Measurements from ENCODE around the gene CILP2. TPM values are rescaled to one million over a fixed set of nuclear protein-coding genes. Genes with fewer than 3 reads are reported as not detected.

The CILP2 gene
- total RNA-seq, 1 donor: 0.18 TPM

GRCh38 chr19:19526581-19527370, 11.3 kb upstream of the CILP2 start:
- TF ChIP-seq CTCF (IDR thresholded peaks at IDR 0.05; ENCODE audit: insufficient read depth, low read length): no peak
- DNase-seq (ENCODE audit: low read depth): no peak
- H3K4me3 ChIP-seq (ENCODE audit: low read depth, low read length): no peak overlapping the region

GRCh38 chr19:19527371-19527656, 10.8 kb upstream of the CILP2 start:
- H3K4me3 ChIP-seq (ENCODE audit: low read depth, low read length): no peak overlapping the region

DNA sequence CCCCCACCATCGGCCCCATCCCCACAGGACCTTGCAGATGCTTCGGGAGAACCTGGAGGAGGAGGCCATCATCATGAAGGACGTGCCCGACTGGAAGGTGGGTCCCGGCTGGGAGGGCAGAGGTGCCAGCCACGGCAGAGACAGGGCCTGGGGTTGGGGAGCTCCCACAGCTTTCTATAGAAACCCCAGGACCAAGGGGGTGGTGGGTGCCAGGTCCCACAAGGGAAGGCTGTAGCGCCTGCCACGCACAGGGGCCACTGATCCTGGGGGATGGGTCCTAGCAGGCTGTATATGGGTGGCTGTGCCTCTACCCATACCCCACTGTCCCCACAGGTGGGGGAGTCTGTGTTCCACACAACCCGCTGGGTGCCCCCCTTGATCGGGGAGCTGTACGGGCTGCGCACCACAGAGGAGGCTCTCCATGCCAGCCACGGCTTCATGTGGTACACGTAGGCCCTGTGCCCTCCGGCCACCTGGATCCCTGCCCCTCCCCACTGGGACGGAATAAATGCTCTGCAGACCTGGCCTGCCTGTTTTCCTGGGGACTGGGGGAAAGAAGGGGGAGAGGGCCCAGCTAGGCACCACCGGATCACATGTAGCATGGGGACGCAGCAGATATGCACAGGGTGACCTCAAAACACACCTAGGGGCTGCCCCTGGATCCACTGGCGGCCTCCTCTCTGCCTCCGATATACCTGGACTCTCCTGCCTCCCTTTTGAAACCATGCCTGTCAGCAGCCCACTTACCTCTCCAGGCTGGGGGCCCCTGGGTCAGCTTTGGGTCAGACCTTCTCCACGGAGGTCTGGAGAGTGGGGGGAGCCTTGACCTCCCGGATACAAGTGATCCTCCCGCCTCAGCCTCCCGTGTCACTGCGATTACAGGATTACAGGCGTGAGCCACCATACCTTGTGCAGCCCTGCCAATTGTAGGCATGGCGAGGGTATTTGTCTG, 10.1 kb upstream of the CILP2 start:
- TF ChIP-seq CTCF (IDR thresholded peaks at IDR 0.05; ENCODE audit: insufficient read depth, low read length): no peak
- no peak for DNase-seq (ENCODE audit: low read depth)
- no peak overlapping the region for H3K4me3 ChIP-seq (ENCODE audit: low read depth, low read length)

More at GRCh38 chr19:19527371-19527656, 10.8 kb upstream of the CILP2 start:
- TF ChIP-seq CTCF (IDR thresholded peaks at IDR 0.05; ENCODE audit: insufficient read depth, low read length): no peak
- DNase-seq (ENCODE audit: low read depth): no peak

DNA sequence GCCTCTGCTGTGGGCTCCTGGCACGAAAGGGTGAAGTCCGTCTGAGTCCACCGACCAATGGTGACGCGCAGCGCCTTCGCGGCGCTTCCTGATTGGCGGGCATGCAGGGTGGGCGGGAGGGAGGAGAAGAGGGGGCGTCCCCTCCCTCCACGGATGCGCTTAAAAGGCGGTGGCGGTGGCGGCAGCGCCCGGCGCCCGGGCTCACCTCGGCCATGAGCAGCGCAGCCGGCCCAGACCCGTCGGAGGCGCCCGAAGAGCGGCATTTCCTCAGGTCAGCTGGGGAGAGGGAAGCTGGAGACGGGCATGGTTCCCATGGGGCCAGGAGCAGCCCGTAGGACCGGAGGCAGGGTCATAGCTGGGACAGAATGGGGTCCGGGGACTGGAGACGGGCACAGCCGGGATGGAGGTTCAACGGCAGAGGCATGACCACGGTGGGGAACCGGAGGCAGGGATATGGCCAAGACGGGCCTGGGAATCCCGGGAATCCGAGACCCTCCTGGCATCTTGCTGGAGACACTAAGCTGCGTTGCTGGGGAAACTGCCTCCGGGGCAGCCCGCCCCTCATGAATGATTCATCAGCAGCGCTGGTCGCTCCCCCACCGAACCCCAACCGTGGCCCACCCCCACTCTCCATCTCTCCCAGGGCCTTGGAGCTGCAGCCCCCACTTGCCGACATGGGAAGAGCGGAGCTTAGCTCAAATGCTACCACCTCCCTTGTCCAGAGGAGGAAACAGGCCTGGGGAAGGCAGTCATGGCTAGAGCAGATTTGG, 9.2 kb upstream of the CILP2 start, which contains the start of gene YJEFN3:
Gene YJEFN3, plus strand, starts transcription at position 191 of the 770 bp plus-strand sequence. Its CDS starts 22 bp downstream, at position 213.
- TF ChIP-seq CTCF (IDR thresholded peaks at IDR 0.05; ENCODE audit: insufficient read depth, low read length): no peak
- no peak for DNase-seq (ENCODE audit: low read depth)
- H3K4me3 ChIP-seq (ENCODE audit: low read depth, low read length): no peak within 1 kb of the TSS

DNA sequence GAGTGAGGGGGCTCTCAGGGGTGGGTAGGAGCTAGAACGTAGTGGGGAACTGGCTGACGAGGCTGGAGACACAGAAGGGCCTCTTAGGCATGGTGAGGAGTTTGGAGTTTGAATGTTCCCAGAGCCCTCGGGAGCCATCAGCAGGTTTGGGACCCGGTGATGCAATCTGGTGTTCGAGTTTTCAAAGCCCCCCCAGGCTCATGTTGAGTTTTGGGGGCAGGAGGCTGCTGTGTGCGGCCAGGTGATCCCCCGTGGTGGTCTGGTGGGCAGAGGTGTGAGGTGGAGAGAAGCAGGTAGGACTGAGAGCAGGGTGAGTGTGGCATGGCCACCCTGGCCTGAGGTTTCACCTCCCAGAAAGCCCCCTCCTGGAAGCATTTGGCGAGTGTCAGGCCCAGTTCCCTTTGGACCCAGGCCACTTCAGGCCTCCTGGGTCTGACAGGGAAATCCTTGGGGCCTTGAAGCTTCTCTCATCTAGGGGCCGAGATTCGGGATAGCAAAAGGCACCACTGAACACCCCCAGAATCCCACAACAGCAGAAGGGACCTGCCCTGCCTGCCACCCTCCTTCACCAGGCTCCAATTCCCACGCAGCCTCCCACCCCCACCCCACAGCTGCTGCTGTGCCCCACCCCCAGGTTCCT, 8.2 kb upstream of the CILP2 start:
- no peak for DNase-seq (ENCODE audit: low read depth)
- no peak overlapping the region for H3K4me3 ChIP-seq (ENCODE audit: low read depth, low read length)
- no peak for TF ChIP-seq CTCF (IDR thresholded peaks at IDR 0.05; ENCODE audit: insufficient read depth, low read length)

DNA sequence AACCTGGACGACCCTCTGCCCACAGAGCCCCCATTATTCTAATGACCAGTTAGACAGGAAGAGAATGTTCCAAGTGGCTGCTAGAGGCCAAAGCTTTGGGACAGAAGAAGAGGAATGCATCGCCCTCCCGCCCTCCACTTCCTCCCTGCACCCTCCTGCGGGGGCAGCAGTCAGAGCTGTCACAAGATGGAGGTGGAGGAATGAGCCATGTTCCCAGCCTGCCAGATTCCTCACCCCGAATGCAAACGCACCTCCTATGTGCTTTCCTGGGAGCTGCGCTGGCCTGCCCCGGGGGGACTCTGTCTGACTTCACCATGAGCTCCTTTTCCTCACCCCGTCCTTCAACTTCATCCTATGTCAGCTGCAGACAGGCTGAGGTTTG, 7.7 kb upstream of the CILP2 start:
- H3K4me3 ChIP-seq (ENCODE audit: low read depth, low read length): no peak overlapping the region
- no peak for TF ChIP-seq CTCF (IDR thresholded peaks at IDR 0.05; ENCODE audit: insufficient read depth, low read length)
- no peak for DNase-seq (ENCODE audit: low read depth)
